Measurements from ENCODE around the gene CACNG4.
"Not testable (repeated sequence)": the region's sequence is repeated elsewhere in the genome, so short reads cannot be mapped to it uniquely, and the experiment has no call there.

The CACNG4 gene

DNA sequence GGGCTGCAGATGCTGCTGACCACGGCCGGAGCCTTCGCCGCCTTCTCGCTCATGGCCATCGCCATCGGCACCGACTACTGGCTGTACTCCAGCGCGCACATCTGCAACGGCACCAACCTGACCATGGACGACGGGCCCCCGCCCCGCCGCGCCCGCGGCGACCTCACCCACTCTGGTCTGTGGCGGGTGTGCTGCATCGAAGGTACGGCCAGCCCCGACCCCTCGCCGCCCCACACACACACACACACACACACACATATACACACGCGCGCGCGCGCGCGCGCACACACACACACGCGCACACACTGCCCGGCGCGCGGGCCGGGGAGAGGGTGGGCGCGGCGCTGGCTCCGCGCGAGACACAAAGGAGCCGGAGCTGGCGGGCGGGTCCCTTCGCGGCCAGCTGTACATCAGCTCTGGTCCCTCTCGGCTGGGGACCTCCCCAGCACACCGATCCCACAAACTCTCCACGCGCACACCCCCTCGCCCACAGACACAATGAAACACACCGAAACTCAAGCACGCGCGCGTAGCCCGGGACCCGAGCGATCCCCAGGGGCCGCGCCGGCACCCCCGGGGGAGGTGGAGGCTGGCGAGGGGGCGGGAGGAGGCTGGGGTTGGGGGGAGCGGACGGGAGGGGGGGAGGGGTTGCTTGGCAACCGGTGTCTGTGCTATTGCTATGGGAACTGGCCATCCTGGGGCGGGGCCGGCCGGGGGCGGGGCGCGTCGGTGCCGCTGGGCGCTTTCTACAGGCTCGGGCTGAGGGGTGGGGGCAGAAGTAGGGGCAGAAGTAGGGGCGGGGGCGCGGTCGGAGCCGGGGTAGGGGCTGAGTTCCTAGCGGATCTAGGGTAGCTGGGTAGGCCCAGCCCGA lies 658 bp downstream of the CACNG4 start:
- no peak for DNase-seq (ENCODE audit: low read depth)

DNA sequence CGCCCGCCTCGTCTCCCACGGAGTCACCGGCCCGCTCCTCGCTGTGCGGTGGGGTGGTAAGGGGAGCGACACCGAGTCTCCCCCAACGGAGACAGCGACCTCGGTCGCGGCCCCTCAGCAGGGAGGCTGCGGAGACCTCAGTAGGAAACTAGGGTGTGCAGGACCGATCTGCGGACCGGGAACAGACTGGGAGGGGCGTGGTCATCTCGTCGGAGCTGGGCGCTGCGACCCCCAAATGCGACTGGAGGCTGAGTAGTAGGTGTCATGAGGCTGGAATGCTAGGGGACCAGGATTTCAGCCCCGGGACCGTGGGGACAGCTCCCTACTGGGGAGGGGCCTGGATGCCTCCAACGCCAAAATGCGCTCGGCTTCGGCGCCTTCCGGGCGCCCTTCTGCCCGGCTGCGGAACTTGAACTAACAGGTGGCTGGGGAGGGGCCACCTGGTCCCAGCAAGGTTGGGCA lies 1.3 kb downstream of the CACNG4 start:
- no peak for DNase-seq (ENCODE audit: low read depth)

DNA sequence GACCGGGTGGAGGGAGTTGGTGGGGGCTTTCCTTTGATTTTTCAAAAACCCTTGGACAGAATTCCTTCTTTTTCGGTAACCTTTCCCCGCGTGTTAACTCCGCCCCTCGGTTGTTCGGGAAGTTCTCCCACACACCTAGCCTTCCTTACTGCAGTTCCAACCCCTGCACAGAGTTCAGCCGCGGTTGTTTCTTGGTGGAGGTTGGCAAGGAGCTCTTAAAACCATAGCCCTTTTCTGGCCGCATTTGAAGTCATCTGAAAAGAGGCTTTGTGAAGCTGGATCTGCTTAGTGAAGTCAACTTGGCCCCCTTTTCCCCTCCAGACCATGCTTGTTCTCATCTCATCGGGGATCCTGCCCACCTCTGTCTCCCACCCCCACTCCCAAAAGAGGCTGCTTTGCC lies 1.8 kb downstream of the CACNG4 start:
- DNase-seq (ENCODE audit: low read depth) = no peak

DNA sequence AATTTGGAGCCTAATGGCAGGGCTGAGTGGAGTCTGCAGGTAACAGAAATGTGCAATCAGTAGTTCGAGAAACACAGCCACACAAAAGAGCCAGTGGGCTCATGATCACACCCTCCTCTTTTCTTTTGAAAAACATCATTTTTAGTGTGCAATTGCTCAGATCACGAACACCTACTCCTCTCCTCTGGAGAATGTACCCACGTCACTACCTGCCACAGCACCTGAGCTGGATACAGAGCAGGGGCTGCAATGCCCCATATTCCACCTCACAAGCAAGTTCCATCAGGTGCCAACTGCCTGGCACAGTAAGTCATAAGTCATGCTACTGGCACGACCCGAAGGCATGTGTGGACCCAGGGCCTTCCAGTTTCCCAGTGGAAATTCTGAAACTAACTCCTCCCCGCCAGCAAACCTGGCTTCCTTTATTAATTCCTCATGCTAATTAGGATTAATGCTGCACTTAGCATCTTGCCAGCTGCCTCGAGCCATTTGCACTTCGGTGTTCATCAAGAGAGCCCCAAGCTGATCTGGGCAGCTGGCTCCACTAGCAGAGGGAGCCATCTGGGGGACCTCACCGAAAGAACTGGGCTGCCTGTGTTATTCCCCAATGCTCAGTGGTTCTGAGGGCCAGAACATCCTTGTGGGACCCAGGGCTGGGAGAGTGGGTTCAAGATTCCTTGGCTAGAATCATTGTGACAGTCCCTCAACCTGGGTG lies 2.4 kb downstream of the CACNG4 start:
- no peak for DNase-seq (ENCODE audit: low read depth)

DNA sequence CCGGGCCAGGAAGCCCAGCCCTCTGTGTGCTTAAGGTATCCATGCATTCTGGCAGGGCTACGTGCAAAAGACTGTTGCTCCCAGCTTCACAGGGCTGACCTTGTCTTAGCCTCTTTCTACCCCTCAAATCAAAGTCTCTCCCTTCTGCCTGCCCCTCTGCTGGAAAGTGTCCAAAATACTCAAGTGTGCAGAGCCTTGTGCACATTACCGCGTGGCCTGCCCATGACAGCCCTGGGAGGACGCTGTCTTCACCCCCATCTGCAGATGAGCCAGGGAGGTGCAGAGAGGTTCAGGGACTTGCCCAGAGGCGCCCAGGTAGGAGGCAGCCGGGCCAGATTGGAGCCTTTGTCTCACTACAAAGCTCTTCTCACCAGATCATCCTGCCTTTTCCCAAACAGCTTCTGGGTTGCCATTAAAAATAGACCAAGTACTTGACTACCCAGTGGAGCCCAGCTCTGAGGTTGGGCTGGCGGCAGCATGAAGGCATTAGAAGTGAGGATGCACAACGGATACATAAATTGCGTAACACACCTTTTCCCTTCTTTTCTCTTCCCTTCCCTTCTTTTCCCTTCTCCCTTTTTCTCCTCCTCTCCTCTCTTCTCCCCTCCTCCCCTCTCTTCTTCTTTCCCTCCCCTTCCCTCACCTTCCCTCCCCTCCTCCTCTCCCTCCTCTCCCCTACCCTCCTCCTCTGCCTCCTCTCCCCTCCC lies 3.5 kb downstream of the CACNG4 start:
- no peak for DNase-seq (ENCODE audit: low read depth)

DNA sequence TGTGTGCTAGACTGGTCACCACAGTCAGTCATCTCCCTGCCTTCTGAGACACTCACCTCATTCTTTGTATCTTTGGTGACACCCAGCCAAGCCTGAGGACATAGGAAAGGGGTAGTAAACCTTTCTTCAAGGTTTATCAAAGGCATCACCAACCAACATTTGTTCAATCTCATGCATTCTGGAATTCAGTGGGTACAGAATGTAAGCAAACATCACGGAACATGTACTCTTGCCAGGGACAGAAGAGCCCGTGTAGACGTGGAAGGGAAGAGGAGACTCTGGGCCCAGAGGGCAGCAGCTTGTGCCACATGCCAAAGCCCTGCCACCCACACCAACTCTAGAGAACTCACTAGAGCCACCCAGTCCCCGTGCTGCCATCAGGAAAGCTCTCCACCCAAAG lies 4.4 kb downstream of the CACNG4 start:
- DNase-seq (ENCODE audit: low read depth) = no peak

DNA sequence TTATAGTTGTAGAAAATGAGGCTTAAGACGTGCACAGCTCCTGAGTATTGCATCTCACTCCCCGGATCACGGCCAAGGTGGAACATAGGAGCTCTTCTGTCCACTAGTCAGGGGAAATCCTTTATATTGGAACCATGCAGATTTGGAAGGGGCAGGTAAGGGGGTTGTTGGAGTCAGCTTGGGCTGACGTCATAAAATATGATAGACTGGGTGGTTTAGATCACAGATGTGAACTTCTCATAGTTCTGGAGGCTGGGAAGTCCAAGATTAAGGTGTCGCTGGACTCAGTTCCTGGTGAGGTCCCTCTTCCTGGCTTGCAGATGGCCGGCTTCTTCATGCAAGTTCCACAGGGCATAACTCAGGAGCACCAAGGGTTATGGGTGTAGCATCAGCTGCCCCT lies 5.6 kb downstream of the CACNG4 start:
- no peak for DNase-seq (ENCODE audit: low read depth)

DNA sequence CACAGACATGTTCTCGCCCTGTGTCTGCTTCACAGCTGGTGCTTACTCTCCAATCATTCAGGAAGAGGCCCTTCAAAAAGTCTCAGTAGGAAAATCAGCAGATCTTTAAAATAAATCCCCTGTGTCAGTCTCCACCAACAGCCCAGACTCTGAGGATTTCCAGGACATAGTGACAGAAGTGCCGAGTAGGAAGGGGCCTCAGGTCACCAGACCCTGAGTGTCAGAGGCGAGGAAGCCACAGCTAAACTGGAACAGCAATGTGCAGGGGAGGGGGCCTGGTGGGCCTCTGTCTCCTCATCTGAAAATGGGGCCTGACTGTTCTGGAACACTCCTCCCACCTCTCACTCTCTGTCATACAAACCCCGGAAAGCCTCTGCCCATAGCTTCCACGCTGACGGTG lies 6.3 kb downstream of the CACNG4 start:
- no peak for DNase-seq (ENCODE audit: low read depth)

DNA sequence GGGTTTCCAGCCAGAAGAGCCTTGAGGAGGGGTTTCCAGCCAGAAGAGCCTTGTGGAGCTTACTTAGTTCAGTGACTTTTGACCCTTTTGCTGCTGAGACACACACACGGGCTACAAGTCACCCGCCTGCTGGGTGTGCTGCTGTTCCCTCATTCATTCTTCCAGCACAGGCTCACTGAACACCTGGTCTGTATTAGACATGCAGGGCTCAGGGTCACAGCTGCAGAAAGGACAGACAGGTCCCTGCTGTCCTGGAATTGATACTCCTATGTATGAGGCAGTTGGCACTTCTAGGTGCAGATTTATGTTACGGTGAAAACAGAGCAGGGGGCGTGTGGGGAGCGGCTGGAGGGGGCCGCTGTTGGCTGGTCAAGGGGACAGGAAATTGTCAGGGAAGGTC lies 6.8 kb downstream of the CACNG4 start:
- DNase-seq (ENCODE audit: low read depth) = no peak

DNA sequence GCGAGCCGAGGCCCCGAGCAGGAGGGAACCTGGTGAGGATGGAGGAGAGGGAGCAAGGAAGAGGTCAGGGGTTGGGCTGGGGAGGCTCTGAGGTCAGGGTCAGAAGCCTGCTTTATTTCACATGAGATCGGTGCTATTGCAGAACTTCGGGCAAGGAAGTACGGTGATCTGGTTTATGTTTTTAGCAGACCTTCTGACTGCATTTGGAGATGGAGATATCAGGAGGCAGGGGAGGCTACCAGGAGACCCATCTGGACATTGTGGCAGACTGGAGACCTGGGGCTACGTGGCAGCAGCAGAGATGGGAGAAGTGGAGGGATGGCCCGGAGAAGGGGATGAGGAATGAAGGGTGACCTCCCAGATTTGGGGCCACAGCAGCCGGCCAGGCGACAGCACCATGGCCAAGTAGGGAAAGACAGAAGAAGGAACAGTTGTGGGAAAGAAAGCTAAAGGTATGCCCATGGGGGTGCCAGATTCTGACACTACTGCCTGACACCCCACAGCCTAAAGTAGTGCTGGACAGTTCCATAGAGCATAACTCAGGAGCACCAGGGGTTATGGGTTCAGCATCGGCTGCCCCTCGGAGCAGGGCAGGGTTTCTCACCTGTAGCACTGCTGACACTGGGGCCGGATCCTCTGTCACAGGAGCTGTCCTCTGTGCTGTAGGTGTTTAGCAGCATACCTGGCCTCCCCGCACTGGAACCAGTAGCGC lies 7.4 kb downstream of the CACNG4 start:
- DNase-seq (ENCODE audit: low read depth) = no peak

DNA sequence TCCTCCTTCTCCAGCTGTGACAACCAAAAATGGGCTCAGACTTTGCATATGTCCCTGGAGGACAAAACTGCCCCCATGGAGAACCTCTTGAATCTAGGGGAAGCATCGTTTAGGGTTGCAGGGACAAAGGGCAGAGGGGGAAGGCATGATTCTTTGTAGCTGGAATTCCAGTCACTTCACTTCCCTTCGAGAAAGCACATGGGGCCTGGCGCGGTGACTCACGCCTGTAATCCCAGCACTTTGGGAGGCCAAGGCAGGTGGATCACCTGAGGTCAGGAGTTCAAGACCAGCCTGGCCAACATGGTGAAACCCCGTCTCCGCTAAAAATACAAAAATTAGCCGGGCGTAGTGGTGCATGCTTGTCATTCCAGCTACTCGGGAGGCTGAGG lies 7.9 kb downstream of the CACNG4 start:
- not testable (repeated sequence) for DNase-seq (ENCODE audit: low read depth)

DNA sequence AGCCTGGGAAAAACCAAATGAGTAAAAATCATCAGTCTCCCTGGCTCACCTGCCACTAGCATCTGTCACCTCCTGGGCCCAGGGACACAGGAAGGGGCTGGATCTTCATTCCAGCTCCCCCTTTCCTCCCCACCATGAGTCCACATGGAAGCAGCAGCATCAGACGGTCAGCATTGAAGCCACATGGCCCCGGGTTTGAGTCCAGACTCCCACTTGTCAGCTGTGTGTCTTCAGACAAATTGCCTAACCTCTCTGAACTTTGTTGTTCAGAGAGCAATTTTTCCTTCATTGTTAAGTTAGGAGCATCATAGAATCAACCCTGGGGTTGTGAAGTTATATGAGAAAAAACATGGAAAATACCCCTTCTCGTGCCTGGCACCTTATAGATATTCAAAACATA lies 10.7 kb downstream of the CACNG4 start:
- no peak for DNase-seq (ENCODE audit: low read depth)

DNA sequence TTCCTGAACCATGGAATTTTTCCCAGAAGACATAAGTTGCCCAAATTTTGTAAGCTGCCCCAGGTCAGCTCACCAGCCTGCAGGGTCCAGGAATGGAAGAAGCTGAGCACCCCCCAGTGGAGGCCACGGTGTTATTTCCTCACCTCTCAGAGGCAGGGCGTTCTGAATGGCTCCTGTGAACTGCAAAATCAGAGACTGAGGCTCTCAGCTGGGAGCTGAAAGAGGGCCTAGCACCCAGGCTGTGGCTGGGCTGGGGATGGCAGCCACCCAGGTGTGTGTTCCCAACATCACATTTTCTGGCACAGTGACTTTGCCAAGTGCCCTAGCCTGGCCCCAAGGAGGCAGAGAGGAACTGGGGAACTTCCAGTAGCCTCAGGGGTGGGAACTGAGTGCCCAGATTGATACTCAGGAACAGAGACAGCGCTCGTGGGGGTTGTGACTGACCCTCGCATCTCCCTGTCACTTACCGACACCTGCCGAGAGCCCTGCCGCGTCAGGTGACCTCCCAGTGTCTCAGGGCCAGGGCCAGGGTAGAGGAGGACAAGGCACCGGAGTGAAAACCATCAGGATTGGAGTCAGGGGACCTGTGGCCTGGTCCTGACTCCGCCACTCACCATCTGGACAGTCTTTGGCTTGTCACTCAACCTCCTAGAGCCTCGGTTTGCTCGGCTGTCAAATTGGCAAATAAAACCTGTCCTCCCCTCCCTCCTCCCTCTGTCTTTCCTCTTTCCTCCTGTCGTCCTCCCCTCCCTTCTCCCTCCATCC lies 11.3 kb downstream of the CACNG4 start:
- DNase-seq (ENCODE audit: low read depth) = no peak

DNA sequence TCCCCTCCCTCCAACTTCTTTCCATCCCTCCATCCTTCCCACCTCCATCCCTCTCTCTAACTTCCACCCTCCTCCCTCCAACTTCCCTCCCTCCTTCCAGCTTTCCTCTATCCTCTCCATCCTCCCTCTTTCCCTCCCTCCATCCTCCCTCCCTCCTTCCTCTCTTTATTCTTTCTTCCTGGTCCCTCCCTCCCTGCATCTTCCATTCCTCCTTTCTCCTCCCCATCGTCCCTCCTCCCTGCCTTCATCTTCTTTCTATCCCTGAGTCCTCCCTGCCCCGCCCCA lies 11.8 kb downstream of the CACNG4 start:
- no peak for DNase-seq (ENCODE audit: low read depth)

DNA sequence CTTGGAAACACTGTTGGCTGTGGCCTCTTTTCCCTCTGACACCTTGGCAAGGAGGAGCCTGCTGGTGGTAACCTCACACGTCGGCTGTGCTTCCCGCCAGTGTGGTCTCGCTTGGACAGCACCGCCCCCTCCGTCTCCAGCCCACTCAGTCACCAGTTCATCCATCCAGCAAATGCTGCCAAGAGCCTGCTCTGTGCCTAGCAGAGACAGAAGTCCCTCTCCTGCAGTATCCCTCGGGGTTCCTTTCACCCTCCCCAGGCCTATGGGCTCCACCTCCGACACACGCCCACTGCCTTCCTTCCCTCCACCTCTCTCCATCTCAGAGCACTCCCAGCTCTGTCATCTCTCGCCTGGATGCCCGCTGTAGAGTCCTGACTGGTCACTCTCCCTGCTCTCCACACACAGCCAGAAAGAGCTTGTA lies 12.3 kb downstream of the CACNG4 start:
- DNase-seq (ENCODE audit: low read depth) = no peak

DNA sequence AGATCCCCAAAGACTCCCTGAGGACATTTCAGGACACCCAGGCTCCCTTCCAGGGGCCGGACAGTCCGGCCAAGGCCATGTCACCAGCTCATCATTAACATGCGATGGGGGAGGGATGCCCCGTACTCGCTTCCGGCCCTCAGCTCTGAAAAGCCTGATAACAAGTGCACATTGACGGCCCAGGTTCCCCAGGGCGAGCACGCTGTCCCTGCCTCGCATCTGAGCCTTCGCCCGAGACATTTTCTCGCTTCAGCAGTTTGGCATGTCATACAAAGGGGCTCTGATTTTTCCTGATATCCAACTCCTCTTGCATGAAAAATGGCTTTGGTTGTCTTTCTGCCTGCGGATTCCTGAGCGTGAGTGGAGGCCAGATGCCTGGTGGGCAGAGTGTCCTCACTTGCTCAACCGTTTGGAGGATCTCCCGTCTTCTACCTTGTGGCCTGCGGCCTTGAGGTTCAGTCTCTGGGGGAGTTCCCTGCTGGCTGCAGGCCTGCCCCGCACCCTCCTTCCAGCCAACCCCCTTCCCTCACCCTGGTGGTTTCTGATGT lies 14.1 kb downstream of the CACNG4 start:
- DNase-seq (ENCODE audit: low read depth) = no peak

DNA sequence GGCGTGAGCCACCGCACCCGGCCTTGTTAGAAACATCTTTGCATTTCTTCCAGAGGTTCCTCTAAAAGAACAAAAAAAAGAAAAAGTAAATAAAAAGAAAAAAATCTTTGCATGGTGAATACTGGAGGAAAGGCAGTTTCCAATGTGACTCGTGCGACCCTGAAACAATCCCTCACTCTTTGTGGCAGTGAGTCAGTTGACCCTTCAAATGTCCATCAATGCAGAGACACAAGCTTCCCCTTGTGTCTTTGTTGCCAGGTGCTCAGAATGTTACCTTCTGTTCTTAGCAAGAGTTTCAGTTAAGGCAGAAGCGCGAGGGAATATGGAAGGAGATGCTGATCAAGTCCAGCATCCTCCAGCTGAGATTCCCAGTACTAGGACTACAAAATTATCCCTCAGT lies 16.4 kb downstream of the CACNG4 start:
- DNase-seq (ENCODE audit: low read depth) = no peak

DNA sequence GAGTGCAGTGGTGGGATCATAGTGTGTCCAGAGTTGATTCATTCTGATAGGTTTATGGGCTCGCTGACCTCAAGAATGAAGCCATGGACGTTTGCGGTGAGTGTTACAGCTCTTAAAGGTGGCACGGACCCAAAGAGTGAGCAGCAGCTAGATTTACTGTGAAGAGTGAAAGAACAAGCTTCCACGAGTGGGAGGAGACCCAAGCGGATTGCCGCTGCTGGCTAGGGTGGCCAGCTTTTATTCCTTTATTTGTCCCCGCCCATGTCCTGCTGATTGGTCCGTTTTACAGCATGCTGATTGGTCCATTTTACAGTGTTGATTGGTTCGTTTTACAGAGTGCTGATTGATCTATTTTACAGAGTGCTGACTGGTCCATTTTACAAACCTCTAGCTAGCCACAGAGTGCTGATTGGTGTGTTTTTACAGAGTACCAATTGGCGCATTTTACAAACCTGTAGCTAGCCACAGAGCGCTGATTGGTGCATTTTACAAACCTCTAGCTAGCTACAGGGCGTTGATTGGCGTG lies 17.5 kb downstream of the CACNG4 start:
- no peak for DNase-seq (ENCODE audit: low read depth)

DNA sequence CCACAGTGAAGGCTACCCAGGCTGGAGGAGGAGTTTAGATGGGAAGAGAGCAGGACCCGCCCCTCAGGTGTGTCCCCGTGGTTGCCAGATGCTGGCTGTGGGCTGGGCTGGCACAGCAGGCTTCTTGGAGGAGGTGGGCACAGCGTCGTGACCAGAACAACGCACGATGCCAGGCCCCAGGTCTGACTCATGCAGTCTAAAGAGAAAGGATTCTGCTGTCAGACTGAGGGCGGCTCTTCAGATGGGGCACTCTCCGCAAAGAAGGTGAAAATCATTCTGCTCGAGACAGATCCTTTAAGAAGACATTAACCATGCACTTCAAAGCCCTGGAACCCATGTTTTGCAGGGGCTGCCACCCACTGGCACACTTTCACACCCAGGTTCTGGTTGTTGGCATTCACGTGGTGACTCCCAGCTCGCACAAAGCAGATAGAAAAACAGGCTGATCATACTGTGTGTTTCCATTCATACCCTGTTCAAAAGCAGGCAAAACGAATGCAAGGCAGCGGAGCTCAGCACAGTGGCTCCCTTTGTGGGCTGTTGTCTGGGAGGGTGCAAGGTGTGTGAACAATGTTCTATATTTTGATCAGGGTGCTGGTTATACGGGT lies 19.0 kb downstream of the CACNG4 start:
- DNase-seq (ENCODE audit: low read depth) = no peak

DNA sequence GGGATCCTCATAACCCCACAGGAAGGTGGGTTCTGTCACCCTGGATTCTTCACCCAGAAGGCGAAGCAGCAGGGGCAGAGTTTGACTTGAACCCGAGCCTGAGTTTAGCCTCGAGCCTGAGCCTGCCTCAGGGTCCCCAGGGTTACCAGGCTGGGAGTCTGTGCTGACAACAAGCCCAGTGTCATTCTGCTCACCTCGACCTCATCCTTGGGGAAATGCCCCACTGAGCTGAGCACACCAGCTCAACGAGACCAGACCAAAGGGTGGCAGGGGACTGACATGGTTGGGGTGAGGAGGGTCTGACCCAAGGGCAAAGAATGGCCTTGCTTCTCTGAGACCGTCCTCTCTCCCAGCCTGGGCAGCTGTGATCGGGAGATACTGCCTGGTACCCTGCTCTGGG lies 20.2 kb downstream of the CACNG4 start:
- DNase-seq (ENCODE audit: low read depth) = no peak

Data from HS-27A (cell line).